C4-2B (cell line): ENCODE data around the gene ACVR2A.

ENCODE experiments used
- CTCF ChIP-seq: fragments of 450-650 bp; conservative IDR thresholded peaks from 2 replicates; pipeline ENCODE4 v1.5.1; 2017; ENCODE audit warnings: mild to moderate bottlenecking
- ZFX ChIP-seq: fragments of 450-650 bp; IDR thresholded peaks from 2 replicates; pipeline ENCODE4 v1.6.1; 2017

GRCh38 chr2:147810883-147811765 is 33.7 kb upstream of the ACVR2A start:
- no peak for TF ChIP-seq CTCF
- no peak for TF ChIP-seq ZFX
